ENCODE results near the gene LMOD2.

DNA sequence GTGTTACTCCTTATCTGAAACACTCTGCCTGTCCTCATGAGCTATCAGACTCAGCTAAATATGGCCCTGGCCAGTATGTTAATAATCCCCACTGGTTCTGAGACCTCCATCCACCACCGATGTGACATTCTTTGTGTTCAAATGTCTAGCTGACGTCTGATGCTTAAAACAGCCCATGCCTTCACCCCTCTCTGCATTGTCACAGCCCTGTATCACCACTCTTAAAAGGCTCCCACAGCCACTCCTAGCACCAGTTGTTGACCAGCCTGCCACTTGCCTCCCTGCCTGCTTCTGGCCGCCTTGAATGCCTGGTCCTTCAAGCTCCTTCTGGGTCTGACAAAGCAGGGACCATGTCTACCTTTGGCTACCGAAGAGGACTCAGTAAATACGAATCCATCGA lies at the start of gene LMOD2:
- TF ChIP-seq, protein P1, sequence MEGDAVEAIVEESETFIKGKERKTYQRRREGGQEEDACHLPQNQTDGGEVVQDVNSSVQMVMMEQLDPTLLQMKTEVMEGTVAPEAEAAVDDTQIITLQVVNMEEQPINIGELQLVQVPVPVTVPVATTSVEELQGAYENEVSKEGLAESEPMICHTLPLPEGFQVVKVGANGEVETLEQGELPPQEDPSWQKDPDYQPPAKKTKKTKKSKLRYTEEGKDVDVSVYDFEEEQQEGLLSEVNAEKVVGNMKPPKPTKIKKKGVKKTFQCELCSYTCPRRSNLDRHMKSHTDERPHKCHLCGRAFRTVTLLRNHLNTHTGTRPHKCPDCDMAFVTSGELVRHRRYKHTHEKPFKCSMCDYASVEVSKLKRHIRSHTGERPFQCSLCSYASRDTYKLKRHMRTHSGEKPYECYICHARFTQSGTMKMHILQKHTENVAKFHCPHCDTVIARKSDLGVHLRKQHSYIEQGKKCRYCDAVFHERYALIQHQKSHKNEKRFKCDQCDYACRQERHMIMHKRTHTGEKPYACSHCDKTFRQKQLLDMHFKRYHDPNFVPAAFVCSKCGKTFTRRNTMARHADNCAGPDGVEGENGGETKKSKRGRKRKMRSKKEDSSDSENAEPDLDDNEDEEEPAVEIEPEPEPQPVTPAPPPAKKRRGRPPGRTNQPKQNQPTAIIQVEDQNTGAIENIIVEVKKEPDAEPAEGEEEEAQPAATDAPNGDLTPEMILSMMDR (IDR thresholded peaks at IDR 0.05; ENCODE audit: low read depth, low read length): no peak
- TF ChIP-seq EZH2phosphoT487 (IDR thresholded peaks at IDR 0.05; ENCODE audit: low read depth): no peak

All from OCI-LY3 (cell line).